Heart left ventricle (tissue), 13 donors: ENCODE results near the gene MAP3K10.

Experiments
- POLR2A ChIP-seq, 2 donors: fragments of 450-650 bp; IDR thresholded peaks; one replicate each; pipeline ENCODE4 v1.6.1; 2017; ENCODE audit warnings: antibody characterized with exemption in 2 of 2, mild to moderate bottlenecking in 2 of 2, moderate library complexity in 2 of 2
- TF ChIP-seq, protein P1 (sequence below), 12 donors: fragments of 200-600 bp; sonication (generic) in 4 of 12; IDR thresholded peaks; one replicate each; pipeline versions ENCODE4 v1.5.0 to v1.8.0; 2018 to 2022; ENCODE audit warnings: antibody characterized with exemption in 12 of 12, mild to moderate bottlenecking in 5 of 12
- donor health status: ischemic (EF 13 %, LVEDD 7.1; RV severe dilation, severe dysfunction).
- donor health status: DM: no; HTN: yes; CAD: no.
- donor health status: DM: no; HTN: no; CAD: no.
- donor health status: ischemic (EF 25% LVEDD 6.9; RV normal size, moderate dysfunction).
- donor health status: ischemic (EF 25% LVEDD 5.7; RV mildly dilated, moderate dysfunction).
- donor health status: ischemic (EF 35%, LVEDD 5.7; RV mildly dilated, moderate dysfunction).
- donor health status: nonischemic (EF 11% LVEDD 7.7; RV severe dilation, severe dysfunction).
- donor health status: DM: yes; HTN: yes; CAD: no.
- donor health status: PGD.
- donor health status: ischemic (EF 29% LVEDD 5.4; RV normal size, mild dysfunction).
- donor health status: nonischemic (EF 23%, LVEDD 6.1; RV moderate dilation, normal function).

DNA sequence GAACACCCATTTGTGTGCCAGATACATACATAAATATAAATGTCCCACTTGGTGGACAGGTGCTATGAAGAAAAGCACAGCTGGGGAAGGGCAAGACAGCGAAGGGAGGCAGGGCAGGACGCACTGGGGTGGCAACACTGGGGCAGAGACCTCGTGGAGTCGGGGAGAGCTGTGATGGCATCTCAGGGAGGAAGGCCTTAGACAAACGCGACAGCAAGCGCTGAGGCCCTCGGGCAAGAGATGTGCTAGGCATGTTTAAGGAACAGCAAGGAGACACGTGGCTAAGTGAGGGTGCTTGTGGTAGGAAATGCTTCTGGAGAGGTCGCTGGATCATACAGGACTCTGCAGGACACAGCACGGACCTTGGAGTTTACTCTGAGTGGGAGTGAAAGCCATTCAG lies 58.6 kb downstream of the MAP3K10 start:
- TF ChIP-seq, protein P1, sequence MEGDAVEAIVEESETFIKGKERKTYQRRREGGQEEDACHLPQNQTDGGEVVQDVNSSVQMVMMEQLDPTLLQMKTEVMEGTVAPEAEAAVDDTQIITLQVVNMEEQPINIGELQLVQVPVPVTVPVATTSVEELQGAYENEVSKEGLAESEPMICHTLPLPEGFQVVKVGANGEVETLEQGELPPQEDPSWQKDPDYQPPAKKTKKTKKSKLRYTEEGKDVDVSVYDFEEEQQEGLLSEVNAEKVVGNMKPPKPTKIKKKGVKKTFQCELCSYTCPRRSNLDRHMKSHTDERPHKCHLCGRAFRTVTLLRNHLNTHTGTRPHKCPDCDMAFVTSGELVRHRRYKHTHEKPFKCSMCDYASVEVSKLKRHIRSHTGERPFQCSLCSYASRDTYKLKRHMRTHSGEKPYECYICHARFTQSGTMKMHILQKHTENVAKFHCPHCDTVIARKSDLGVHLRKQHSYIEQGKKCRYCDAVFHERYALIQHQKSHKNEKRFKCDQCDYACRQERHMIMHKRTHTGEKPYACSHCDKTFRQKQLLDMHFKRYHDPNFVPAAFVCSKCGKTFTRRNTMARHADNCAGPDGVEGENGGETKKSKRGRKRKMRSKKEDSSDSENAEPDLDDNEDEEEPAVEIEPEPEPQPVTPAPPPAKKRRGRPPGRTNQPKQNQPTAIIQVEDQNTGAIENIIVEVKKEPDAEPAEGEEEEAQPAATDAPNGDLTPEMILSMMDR (IDR thresholded peaks at IDR 0.05), result no peak
- no peak for TF ChIP-seq POLR2A (IDR thresholded peaks at IDR 0.05)
